ENCODE measurements around the gene SDF4.

DNA sequence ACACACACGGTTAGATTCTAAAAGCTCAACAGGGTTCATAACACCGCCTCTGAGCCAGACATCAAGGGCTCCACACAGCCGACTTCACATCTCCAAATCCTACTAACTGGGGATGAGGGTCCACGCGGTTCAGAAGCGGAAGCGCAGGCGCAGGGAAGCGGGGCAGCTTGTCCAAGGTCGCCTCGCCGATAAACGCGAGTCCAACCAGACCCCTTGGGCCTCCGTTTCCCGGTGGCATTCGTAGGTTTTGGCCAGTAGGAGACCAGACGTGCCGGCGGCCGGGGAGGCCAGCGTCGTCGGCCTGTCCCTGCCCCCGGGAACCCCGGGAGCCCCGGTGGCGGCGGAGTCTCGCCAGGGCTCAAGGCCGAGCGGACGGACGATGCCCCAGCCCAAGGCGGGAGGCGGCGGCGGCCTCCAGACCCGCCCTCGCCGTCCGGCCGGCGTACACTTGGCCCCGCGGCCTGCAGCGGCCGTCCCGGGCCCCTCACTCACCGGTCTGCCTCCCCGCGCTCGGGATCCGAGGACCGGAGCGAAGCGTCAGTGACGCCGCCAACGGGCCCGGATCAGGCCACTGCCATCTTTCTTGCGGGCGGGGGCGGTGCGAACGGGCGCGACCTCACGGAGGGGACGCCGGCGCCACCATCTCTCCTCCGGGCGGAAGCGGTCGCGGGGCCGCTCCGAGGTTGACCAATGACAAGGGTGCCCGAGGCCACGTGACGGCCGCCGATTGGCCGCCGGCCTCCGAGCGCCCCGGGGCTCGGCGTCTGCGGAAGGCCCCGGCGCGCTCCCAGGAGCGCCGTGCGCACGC is at the start of gene SDF4:
- TF ChIP-seq, protein P1, sequence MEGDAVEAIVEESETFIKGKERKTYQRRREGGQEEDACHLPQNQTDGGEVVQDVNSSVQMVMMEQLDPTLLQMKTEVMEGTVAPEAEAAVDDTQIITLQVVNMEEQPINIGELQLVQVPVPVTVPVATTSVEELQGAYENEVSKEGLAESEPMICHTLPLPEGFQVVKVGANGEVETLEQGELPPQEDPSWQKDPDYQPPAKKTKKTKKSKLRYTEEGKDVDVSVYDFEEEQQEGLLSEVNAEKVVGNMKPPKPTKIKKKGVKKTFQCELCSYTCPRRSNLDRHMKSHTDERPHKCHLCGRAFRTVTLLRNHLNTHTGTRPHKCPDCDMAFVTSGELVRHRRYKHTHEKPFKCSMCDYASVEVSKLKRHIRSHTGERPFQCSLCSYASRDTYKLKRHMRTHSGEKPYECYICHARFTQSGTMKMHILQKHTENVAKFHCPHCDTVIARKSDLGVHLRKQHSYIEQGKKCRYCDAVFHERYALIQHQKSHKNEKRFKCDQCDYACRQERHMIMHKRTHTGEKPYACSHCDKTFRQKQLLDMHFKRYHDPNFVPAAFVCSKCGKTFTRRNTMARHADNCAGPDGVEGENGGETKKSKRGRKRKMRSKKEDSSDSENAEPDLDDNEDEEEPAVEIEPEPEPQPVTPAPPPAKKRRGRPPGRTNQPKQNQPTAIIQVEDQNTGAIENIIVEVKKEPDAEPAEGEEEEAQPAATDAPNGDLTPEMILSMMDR (IDR thresholded peaks at IDR 0.05) = peak in 1 of 5 experiments; percentile 9
- TF ChIP-seq POLR2A (IDR thresholded peaks at IDR 0.05) (peak; percentile 82), POLR2AphosphoS5 (IDR thresholded peaks at IDR 0.05) (peak; percentile 82 to 90 (median 88))
